ENCODE measurements around the gene RNU6-1. TPM values are rescaled to one million over a fixed set of nuclear protein-coding genes. Genes with fewer than 3 reads are reported as not detected.

Gene RNU6-1
- total RNA-seq, 1 donor: not detected

DNA sequence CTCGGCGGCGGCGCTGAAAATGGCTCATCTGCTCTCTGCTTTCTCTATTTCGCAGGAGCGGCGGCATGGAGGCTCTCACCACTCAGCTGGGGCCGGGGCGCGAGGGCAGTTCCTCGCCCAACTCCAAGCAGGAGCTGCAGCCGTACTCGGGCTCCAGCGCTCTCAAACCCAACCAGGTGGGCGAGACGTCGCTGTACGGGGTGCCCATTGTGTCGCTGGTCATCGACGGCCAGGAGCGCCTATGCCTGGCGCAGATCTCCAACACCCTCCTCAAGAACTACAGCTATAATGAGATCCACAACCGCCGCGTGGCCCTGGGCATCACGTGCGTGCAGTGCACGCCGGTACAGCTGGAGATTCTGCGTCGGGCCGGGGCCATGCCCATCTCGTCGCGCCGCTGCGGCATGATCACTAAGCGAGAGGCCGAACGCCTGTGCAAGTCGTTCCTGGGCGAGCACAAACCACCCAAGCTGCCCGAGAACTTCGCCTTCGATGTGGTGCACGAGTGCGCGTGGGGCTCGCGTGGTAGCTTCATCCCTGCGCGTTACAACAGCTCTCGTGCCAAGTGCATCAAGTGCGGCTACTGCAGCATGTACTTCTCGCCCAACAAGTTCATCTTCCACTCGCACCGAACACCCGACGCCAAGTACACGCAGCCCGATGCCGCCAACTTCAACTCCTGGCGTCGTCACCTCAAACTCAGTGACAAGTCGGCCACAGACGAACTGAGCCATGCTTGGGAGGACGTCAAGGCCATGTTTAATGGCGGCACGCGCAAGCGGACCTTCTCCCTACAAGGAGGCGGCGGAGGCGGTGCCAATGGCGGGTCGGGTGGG lies 13.7 kb downstream of the RNU6-1 start:
- no peak for DNase-seq (ENCODE audit: low read depth)
- TF ChIP-seq, protein P1, sequence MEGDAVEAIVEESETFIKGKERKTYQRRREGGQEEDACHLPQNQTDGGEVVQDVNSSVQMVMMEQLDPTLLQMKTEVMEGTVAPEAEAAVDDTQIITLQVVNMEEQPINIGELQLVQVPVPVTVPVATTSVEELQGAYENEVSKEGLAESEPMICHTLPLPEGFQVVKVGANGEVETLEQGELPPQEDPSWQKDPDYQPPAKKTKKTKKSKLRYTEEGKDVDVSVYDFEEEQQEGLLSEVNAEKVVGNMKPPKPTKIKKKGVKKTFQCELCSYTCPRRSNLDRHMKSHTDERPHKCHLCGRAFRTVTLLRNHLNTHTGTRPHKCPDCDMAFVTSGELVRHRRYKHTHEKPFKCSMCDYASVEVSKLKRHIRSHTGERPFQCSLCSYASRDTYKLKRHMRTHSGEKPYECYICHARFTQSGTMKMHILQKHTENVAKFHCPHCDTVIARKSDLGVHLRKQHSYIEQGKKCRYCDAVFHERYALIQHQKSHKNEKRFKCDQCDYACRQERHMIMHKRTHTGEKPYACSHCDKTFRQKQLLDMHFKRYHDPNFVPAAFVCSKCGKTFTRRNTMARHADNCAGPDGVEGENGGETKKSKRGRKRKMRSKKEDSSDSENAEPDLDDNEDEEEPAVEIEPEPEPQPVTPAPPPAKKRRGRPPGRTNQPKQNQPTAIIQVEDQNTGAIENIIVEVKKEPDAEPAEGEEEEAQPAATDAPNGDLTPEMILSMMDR (IDR thresholded peaks at IDR 0.05; ENCODE audit: insufficient read depth, low read depth, low read length): no peak
- no peak overlapping the region for H3K4me3 ChIP-seq (ENCODE audit: low read depth, low read length)

DNA sequence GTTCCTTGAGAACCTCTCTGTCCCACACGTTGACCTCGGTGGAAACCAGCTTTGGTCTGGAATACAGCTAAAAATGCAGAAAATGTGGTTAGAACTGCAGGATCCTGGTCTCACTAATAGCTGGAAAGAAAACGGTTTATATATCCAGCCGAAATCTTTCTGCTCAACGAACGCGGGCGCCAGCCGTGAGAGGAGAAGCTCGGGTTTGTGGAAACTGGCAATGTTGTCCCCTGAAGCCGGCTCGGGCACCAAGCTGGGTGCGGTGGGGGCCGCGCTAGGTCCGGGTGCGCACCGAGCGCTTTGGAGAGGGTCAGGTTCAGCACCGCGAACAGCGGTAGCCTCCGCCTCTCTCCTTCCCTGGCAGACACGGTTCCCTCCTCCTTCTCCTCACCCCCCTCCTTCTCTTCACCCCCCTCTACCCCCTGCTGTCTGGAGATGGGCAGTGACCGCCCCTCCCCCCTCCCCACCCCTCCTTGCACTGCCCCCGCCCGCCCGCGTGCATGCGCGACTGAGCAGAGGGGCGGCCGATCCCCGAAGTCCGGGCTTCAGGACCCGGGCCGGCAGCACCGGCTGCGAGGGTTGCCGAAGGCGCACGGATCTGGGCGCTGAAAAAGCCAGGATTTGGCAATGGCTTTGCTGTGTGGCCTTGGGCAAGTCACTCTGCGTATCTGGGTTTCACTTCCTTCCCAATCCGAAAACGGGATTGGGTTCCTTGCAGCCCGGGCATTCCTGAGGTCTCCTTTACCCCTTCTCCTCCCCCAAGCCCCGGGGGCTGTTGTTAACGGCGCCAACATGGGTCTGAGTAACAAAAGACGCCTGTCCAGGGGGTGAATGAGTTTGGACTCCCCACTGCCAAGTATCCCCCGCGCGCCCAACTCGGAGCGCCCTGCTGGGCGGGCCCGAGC lies 14.6 kb downstream of the RNU6-1 start, which contains the start of gene SKOR1:
TSS of gene SKOR1 (plus strand) at position 534 of the 905 bp plus-strand sequence. CDS start at position 628, 94 bp downstream.
- peak; percentile 39 for DNase-seq (ENCODE audit: low read depth)
- TF ChIP-seq, protein P1 (IDR thresholded peaks at IDR 0.05; ENCODE audit: insufficient read depth, low read depth, low read length): no peak
- H3K4me3 ChIP-seq (ENCODE audit: low read depth, low read length): no peak within 1 kb of the TSS

DNA sequence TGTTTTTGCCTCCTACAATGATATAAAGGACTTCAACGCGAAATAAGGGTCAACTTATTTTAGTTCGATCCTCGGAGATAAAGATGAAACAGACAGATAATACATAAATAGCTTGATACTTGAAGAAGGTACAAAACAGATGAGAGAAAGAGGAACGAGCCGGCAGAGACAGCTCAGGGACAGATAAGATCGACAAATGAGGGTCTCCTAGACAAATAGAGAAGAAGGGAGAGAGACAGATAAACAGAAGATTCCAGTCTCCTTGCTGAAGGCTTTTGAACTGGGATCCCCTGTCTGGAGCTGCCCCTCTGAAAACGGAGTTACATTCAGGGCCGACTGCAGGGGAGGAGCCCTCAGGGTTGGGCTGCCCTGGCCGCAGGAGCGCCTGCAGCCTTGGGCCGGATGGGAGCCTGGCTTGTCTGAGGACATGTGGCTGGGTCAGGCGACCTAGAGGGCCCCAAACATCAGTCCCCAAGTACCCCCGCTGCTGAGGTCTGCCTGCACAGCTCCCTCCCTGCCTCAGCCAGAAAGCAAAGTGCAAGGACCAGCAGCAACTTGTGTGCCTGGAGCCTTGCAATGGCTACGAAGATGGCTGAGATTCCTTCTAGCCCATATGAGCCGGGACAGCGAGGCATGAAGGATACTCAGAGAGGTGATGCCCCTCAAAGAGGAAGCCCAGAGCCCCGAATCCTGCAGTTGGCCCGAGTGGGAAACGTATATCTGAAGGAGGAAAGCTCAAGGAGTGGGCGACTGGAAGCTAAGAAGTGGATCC lies 15.5 kb downstream of the RNU6-1 start:
- H3K4me3 ChIP-seq (ENCODE audit: low read depth, low read length): no peak overlapping the region
- TF ChIP-seq, protein P1 (IDR thresholded peaks at IDR 0.05; ENCODE audit: insufficient read depth, low read depth, low read length): no peak
- no peak for DNase-seq (ENCODE audit: low read depth)

DNA sequence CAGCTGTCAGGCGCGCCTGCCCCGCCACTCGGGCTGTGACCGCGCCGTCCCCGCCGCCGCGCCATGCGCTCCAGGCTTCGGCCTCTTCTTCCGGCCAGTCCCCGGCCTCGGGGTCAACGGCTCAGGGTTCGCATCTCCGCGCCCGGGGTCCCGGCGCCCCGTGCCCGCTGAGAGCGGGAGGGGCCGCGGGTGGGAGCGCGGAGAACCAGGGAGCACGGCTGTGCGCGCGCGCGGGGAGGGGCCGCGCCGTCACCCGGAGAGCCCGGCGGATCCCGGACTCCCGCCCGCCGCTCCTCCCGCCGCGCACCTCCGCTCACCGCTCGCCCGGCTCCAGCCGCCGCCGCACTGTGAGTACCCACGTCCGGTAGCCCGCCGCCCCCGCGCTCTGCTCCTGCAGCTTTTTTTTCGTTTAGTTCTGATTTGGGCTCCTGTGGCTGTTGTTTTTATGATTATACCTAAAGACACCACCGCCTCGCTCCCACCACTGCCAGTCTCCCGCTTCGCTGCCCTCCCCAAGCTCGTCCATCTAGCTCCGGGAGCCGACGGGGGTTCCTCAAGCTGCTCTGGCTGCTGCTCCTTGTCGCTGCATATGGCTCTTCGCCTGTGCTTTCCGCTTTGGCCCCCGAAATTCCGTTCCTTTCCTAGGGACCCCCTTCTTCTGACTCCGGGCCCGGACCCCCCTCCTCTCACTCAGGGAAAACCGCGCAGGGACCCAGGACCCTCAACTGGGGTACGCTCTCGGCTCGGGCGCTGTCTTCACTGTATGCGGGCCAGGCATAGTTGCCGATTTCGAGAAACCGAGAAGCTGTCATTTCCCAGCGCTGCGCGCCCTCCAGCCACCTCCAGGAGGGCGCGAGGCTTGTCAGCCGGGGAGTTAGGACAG lies 16.3 kb downstream of the RNU6-1 start:
- DNase-seq (ENCODE audit: low read depth): no peak
- H3K4me3 ChIP-seq (ENCODE audit: low read depth, low read length): no peak overlapping the region
- TF ChIP-seq, protein P1 (IDR thresholded peaks at IDR 0.05; ENCODE audit: insufficient read depth, low read depth, low read length): no peak

DNA sequence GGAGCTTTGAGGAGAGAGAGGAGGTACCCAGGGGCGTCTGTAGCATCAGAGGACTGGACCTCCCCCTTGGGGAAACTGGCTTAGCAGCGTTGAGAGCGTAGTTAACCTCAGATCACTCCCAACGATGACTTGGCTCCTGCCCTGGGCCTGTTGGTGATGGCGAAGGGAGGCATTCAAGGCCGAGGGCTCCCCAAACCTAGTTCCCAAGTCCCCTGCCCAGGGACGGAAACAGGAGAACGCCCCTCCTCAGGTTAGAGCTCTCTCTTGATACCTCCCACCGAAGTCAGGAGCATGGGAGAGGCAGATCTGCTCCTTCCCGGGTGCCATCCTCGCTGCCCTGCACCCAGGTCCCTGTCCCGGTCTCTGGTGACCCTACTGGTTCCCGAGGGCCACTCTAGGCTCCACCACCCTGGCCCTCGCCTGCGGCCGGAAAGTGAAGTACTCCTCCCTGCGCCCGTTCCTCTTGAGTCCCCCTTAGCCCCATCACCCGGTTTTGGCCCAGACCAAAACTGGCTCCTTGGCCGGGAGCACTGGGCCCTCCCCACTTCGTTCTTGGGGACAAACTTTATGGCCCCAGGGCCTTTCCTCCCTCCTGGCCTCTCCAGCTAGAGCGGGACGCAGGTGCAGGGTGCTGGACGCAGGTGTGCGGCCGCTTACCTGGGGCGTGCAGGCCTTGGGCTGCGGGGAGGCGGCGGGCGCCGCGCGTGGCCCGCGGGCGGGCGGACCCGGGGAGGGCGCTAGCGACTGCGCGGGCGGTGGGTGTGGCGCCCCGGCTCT lies 17.1 kb downstream of the RNU6-1 start:
- DNase-seq (ENCODE audit: low read depth): no peak
- H3K4me3 ChIP-seq (ENCODE audit: low read depth, low read length): no peak overlapping the region
- TF ChIP-seq, protein P1 (IDR thresholded peaks at IDR 0.05; ENCODE audit: insufficient read depth, low read depth, low read length): no peak

All from fibroblast of villous mesenchyme (primary cell).